Upper lobe of right lung (tissue), 1 donor: Measurements from ENCODE around the gene SNX22. TPM values are rescaled to one million over a fixed set of nuclear protein-coding genes. Genes with fewer than 3 reads are reported as not detected.

Experiments
- ATAC-seq: fragments of 200-7000 bp; cut with Tn5 transposase; one replicate; pipeline ENCODE4 v1.9.1; 2020; ENCODE audit warnings: mild to moderate bottlenecking, moderate library complexity
- DNase-seq: peaks from one replicate; pipeline ENCODE4 v3.0.0-alpha.2; 2020
- H3K27ac ChIP-seq: fragments of 200-600 bp; one replicate; pipeline ENCODE4 v1.8.0; 2022
- H3K27me3 ChIP-seq: fragments of 200-600 bp; one replicate; pipeline ENCODE4 v1.8.0; 2022; ENCODE audit warnings: mild to moderate bottlenecking
- H3K36me3 ChIP-seq: fragments of 200-600 bp; one replicate; pipeline ENCODE4 v1.8.0; 2022
- H3K4me1 ChIP-seq: fragments of 200-600 bp; one replicate; pipeline ENCODE4 v1.8.0; 2022
- H3K4me3 ChIP-seq: fragments of 200-600 bp; one replicate; pipeline ENCODE4 v1.8.0; 2022; ENCODE audit warnings: mild to moderate bottlenecking
- H3K9me3 ChIP-seq: fragments of 200-600 bp; one replicate; pipeline ENCODE4 v1.8.0; 2022
- intact Hi-C: fragments of 100-400 bp; cut with DNase I; formaldehyde crosslinking; loops from one replicate; pipeline ENCODE4 v1.11.0; 2022
- total RNA-seq: library from RNA; stranded (reverse); fragmentation: NEBNext Ultra II Directional; extraction: Animal tissue kit (Norgen Biotek cat#: 25700); gene quantifications from one replicate; pipeline ENCODE4 v1.2.1, GENCODE V29; 2021
- TF ChIP-seq, protein P1 (sequence below): fragments of 200-600 bp; IDR thresholded peaks from one replicate; pipeline ENCODE4 v1.8.0; 2022; ENCODE audit warnings: antibody characterized with exemption
- donor health status: DM: no; HTN: yes; CAD: no; lungs with severe emphysema.

Gene SNX22
- total RNA-seq, 1 donor from 2014 or later, result 28.3 TPM

DNA sequence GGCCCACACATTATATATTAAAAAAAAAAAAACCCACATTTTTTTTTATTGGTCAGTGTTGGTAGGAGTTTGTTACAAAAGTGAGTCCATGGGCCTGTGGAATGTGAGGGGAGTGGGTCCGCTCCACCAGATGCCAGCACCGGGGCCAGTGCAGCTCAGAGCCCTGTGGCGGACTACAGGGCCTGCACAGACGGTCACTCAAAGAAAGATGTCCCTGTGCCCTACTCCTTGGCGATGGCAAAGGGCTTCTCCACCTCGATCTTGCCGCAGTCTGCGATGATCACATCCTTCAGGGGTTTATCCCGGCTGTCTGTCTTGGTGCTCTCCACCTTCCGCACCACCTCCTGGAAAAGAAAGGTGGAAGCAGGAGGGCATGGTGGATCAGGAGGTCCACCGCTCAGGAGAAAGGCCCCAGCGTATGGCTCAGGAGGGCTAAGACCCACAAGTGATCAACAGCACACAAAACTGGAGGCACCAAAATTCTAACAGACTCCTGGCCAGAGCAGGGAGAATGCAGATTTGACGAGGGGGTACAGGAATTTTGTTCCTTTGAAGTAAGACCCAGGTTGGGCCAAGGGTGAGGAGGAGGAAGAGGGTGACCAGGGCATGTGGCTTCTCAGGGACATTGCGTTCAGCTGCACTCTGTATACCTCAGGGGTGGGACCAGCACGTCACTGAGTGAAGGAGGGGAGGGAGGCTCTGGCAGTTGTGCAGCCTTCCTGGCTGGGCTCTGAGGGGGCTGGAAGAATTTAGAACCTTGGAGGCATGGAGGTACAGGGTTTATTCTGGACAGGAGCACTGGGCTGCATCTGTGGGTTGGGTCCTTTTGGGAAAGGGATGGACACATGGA lies 4.5 kb downstream of the SNX22 start:
- ATAC-seq, result no peak
- H3K9me3 ChIP-seq, result no peaks in the 10 kb centered on the region
- intact Hi-C loops, result no loop called here
- no peak overlapping the region for H3K27ac ChIP-seq
- no peak for DNase-seq
- H3K4me3 ChIP-seq, result no peak overlapping the region
- peaks cover 18% of the 10 kb centered on the region for H3K27me3 ChIP-seq
- TF ChIP-seq, protein P1, sequence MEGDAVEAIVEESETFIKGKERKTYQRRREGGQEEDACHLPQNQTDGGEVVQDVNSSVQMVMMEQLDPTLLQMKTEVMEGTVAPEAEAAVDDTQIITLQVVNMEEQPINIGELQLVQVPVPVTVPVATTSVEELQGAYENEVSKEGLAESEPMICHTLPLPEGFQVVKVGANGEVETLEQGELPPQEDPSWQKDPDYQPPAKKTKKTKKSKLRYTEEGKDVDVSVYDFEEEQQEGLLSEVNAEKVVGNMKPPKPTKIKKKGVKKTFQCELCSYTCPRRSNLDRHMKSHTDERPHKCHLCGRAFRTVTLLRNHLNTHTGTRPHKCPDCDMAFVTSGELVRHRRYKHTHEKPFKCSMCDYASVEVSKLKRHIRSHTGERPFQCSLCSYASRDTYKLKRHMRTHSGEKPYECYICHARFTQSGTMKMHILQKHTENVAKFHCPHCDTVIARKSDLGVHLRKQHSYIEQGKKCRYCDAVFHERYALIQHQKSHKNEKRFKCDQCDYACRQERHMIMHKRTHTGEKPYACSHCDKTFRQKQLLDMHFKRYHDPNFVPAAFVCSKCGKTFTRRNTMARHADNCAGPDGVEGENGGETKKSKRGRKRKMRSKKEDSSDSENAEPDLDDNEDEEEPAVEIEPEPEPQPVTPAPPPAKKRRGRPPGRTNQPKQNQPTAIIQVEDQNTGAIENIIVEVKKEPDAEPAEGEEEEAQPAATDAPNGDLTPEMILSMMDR, result no peak
- peaks cover 38% of the 10 kb centered on the region for H3K4me1 ChIP-seq
- peaks cover 72% of the 10 kb centered on the region for H3K36me3 ChIP-seq

GRCh38 chr15:64156652-64157331 lies 5.3 kb downstream of the SNX22 start:
- H3K27me3 ChIP-seq, result peaks cover 12% of the 10 kb centered on the region
- DNase-seq, result no peak
- no peak for ATAC-seq
- intact Hi-C loops, result no loop called here
- no peaks in the 10 kb centered on the region for H3K9me3 ChIP-seq
- H3K4me3 ChIP-seq, result no peak overlapping the region
- TF ChIP-seq, protein P1, result no peak
- no peak overlapping the region for H3K27ac ChIP-seq
- H3K4me1 ChIP-seq, result peaks cover 44% of the 10 kb centered on the region
- H3K36me3 ChIP-seq, result peaks cover 79% of the 10 kb centered on the region

DNA sequence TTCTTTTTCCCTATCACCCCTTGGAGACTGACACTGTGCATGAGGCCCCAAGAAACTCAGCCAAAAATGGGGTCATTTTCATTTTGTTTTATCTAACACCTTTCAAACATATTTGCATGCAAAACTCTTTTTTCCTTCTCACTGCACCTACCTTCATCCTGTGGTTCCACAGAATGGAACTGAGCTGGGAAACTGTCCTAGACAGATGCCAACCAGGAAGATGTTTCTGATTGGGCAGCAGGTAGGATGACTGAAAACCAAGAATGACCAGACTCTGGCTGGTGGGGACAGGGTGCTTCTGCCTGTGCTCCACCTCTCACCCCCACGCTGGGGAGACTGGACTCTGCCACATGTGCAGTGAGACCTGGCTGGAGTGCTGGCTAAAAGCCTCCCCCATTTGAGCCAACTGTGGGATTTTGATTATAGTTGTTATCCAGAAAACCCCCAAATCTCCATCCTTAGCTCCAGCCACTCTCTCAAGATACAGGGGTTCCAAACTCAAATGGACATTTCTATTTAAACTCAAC lies 6.1 kb downstream of the SNX22 start:
- Histone ChIP-seq H3K9me3 (no peaks in the 10 kb centered on the region), H3K4me1 (peaks cover 41% of the 10 kb centered on the region), H3K27ac (no peak overlapping the region), H3K27me3 (peaks cover 5% of the 10 kb centered on the region), H3K4me3 (no peak overlapping the region), H3K36me3 (peaks cover 79% of the 10 kb centered on the region)
- ATAC-seq (no peak), DNase-seq (no peak)
- TF ChIP-seq, protein P1, result no peak
- intact Hi-C loops, result no loop called here

DNA sequence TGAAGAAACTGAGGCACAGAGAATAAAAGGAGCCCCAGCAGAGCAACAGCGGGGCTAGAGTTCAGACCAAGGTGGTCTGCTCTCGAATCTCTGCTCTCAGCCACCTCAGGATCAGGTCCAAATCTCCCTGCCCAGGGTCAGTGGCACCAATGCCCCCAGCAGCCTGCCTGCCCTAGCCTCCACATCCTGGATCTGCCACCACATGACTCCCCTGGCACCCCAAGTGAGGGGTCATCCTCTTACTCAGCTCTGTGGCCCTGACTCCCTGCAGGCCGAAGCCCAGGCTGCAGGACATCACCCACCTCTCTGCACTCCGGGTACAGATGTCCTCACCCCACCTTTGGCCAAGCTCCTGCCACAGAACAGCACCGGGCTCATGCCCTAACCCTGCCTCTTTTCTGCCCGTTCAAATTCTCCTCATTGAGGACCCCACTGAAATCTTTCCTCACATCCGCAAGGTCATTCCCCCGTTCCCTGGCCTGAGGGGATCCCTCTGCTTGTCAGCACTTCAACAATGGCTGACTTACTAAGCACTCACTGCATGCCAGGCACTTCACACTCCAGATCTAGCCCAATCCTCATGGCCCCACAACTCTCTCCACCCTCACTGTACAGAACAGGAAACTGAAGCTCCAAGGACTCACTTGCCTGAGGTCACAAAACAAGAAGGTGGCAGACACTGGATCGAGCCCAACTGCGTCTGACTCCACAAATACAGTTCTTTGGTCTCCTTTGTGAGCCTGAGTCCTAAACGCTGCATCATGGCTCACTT lies 7.0 kb downstream of the SNX22 start:
- ATAC-seq, result no peak
- no peaks in the 10 kb centered on the region for H3K9me3 ChIP-seq
- H3K27ac ChIP-seq, result no peak overlapping the region
- intact Hi-C loops, result no loop called here
- peaks cover 37% of the 10 kb centered on the region for H3K4me1 ChIP-seq
- no peak overlapping the region for H3K4me3 ChIP-seq
- H3K36me3 ChIP-seq, result peaks cover 79% of the 10 kb centered on the region
- no peaks in the 10 kb centered on the region for H3K27me3 ChIP-seq
- TF ChIP-seq, protein P1, result no peak
- no peak for DNase-seq

GRCh38 chr15:64161688-64162477 lies 10.4 kb downstream of the SNX22 start:
- intact Hi-C loops, result no loop called here
- ATAC-seq, result no peak
- Histone ChIP-seq H3K4me1 (peaks cover 37% of the 10 kb centered on the region), H3K27ac (peak overlapping the region; percentile 96), H3K4me3 (peak overlapping the region; percentile 89), H3K27me3 (no peaks in the 10 kb centered on the region), H3K36me3 (peaks cover 48% of the 10 kb centered on the region), H3K9me3 (no peaks in the 10 kb centered on the region)
- TF ChIP-seq, protein P1, result no peak
- no peak for DNase-seq
